ENCODE results near the gene SMIM28.

DNA sequence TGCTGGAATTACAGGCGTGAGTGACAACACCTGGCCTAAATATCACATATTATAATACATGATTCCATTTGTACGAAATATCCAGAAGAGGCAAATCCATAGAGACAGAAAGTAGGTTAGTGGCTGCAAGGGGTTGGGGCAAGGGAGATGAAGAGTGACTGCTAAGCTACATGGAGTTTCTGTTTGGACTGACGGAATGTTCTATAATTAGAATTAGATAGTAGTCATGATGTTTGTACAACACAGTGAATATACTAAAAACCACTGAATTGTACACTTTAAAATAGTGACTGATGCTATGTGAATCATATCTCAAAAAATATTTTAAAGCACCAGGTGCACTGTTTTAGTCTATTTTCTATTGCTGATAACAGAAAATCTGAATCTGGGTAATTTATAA, 22.6 kb downstream of the SMIM28 start:
- no peak for TF ChIP-seq EZH2 (IDR thresholded peaks at IDR 0.05)
- no peak for TF ChIP-seq POLR2AphosphoS5 (IDR thresholded peaks at IDR 0.05; ENCODE audit: borderline replicate concordance, low read depth, low read length)
- no peak for TF ChIP-seq FOXP2 (optimal IDR thresholded peaks at IDR 0.05; ENCODE audit: control extremely low read depth, extremely low read length, insufficient read depth)

Data from SK-N-MC (cell line).